Stimulated activated CD8-positive, alpha-beta memory T cell treated with anti-CD3 and anti-CD28 coated beads, Interleukin-15, amount 100 ng/mL, for 4 hours (primary cell): ENCODE data around the gene ADGRE1.
A peak's percentile ranks its signal among the peaks of the same experiment; 100 is the strongest.

Experiments used
- DNase-seq, 2 donors: peaks; one replicate each; pipeline ENCODE4 v3.0.0-alpha.2; 2020; ENCODE audit warnings: low read depth in 2 of 2

ADGRE1 gene

GRCh38 chr19:6875218-6875617 lies 12.2 kb upstream of the ADGRE1 start:
- DNase-seq = no peak

GRCh38 chr19:6876748-6877147 lies 10.6 kb upstream of the ADGRE1 start:
- no peak for DNase-seq

GRCh38 chr19:6877766-6878165 lies 9.6 kb upstream of the ADGRE1 start:
- DNase-seq = no peak

GRCh38 chr19:6886277-6886897 lies 992 bp upstream of the ADGRE1 start:
- no peak for DNase-seq

GRCh38 chr19:6888967-6889366 lies 1.6 kb downstream of the ADGRE1 start:
- DNase-seq = no peak

- no peak for DNase-seq
Measured at GRCh38 chr19:6890401-6890913, 3.1 kb downstream of the ADGRE1 start.

- DNase-seq = peak in 1 of 2 donors; percentile 12
Measured at GRCh38 chr19:6890938-6891337, 3.6 kb downstream of the ADGRE1 start.

- DNase-seq = no peak
Measured at GRCh38 chr19:6891761-6892385, 4.5 kb downstream of the ADGRE1 start.

- DNase-seq = no peak
Measured at GRCh38 chr19:6894313-6894712, 6.9 kb downstream of the ADGRE1 start.

- no peak for DNase-seq
Measured at GRCh38 chr19:6903446-6903845, 16.1 kb downstream of the ADGRE1 start.

- DNase-seq = no peak
Measured at GRCh38 chr19:6906559-6907060, 19.2 kb downstream of the ADGRE1 start.

GRCh38 chr19:6911523-6911922 lies 24.1 kb downstream of the ADGRE1 start:
- no peak for DNase-seq

- DNase-seq = no peak
Measured at GRCh38 chr19:6914321-6914720, 26.9 kb downstream of the ADGRE1 start.

GRCh38 chr19:6916952-6917351 lies 29.6 kb downstream of the ADGRE1 start:
- no peak for DNase-seq

- DNase-seq = no peak
Measured at GRCh38 chr19:6925386-6925785, 38.0 kb downstream of the ADGRE1 start.

GRCh38 chr19:6925801-6926751 lies 38.7 kb downstream of the ADGRE1 start:
- no peak for DNase-seq

- no peak for DNase-seq
Measured at GRCh38 chr19:6930190-6930589, 42.8 kb downstream of the ADGRE1 start.

GRCh38 chr19:6935069-6935468 lies 47.7 kb downstream of the ADGRE1 start:
- DNase-seq = no peak

- DNase-seq = no peak
Measured at GRCh38 chr19:6935618-6936017, 48.2 kb downstream of the ADGRE1 start.

GRCh38 chr19:6945733-6946132 lies 58.4 kb downstream of the ADGRE1 start:
- DNase-seq = no peak

GRCh38 chr19:6947745-6948144 lies 60.4 kb downstream of the ADGRE1 start:
- no peak for DNase-seq

- no peak for DNase-seq
Measured at GRCh38 chr19:6948884-6949283, 61.5 kb downstream of the ADGRE1 start.
